HG02759 (cell line): ENCODE results near the gene GLB1L.
A peak's percentile ranks its signal among the peaks of the same experiment; 100 is the strongest.
"Not testable (repeated sequence)": the region's sequence is repeated elsewhere in the genome, so short reads cannot be mapped to it uniquely, and the experiment has no call there.

ENCODE experiments used
- ATAC-seq: cut with Tn5 transposase; IDR thresholded peaks from one replicate; pipeline ENCODE4 v1.9.1; 2021; ENCODE audit warnings: mild to moderate bottlenecking, moderate library complexity; ENCODE audit not compliant: unreplicated experiment

GLB1L gene

DNA sequence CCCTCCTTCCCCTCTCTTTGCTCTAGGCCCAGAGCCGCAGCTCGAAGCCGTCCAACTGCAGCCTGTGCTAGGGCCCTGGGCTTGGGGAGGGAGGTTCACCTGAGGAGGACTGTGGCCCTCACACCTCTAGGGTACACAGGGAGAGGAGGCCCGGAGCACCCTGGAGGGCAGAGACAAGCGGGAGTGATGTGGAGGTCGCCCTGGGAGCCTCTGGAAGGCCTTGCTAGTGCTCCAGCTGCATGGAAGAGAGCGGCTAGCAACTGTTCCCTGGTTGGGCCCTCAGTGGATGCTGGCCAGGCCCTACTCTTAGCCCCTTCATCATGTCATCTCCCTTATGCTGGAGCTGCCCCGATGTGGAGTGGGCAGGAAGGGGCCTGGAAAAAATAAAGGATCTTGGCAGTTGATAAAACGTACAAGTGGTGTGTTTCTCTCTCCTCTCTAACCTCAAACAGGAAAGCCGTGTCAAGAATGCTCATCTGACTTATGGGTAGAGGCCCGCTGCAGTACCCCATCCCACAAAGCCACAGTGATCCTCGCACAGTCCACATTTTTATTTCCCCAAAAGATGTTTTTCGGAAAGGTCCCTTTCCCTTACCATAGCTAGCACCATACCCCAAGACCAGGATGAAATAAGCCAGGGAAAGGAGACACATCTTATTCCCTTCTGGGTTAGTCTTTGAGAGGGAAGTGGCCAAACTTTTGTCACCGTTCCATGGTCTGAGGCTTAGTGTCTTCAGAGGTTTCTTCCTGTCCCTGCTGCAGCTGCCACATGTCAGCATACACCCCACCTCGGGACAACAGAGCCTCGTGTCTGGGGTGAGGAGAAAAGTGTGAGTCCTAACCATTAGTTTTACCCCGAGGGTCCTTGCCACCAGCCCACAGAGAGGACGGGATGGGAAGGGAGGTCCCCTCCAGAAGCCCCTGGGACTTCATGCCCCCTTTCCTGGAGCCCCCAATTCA, 35.7 kb downstream of the GLB1L start:
- ATAC-seq, result no peak

DNA sequence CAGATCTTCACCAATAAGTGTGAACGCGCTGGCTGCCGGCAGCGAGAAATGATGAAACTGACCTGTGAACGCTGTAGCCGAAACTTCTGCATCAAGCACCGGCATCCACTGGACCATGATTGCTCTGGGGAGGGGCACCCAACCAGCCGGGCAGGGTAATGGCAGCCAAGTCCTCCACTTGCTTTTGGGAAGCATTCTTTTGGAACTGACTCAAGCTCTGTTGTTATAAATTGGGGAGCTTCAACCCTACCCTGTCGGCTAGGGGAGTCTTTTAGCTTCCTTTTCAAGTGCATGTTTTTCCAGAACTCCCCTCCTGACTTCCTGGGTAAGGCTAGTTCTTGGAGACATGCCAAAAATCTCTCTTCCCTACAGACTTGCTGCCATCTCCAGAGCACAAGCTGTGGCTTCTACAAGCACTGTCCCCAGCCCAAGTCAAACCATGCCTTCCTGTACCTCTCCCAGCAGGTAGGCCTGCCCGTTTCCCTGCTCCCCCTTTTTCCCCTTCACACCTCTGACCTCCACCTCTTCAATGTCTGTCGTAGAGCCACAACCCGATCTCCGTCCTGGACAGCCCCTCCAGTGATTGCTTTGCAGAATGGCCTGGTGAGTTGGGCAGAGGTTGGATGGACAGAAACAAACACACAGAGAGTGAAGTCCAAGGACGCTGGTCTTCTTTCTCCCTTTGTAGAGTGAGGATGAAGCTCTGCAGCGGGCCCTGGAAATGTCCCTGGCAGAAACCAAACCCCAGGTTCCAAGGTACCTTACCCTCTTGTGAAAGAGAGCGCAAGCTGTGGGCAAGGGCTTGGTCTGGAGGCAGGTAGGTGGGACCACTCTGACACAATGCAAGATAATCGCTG, 37.1 kb downstream of the GLB1L start:
- ATAC-seq, result no peak

DNA sequence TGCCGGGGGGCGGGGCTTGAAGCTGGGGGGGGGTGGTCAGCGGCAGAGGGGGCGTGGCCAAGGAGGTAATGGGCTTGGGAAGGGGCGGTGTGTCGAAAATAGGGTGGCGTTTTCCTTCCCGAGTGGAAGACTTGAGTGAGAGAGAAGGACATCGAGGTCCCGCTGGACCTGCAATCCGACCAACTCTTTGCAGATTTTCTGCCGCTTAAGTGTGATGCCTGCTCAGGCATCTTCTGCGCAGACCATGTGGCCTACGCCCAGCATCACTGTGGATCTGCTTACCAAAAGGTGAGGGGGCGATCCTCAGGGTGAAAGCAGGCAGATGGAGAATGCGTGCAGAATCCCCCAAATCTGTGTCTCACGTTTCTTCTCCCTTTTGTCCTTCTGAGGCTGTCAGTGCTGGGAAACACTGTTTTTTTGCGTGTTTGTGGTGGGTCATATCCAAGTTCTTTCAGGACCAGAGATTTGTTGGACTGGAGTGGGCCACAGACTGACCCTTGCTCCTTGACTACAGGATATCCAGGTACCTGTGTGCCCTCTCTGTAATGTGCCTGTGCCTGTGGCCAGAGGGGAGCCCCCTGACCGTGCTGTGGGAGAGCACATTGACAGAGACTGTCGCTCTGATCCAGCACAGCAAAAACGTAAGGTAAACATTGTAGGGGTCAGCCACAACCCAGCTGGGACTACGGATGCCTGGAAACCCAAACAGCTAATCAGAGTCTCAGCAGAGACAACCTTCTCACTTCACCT, 37.9 kb downstream of the GLB1L start:
- ATAC-seq, result no peak

DNA sequence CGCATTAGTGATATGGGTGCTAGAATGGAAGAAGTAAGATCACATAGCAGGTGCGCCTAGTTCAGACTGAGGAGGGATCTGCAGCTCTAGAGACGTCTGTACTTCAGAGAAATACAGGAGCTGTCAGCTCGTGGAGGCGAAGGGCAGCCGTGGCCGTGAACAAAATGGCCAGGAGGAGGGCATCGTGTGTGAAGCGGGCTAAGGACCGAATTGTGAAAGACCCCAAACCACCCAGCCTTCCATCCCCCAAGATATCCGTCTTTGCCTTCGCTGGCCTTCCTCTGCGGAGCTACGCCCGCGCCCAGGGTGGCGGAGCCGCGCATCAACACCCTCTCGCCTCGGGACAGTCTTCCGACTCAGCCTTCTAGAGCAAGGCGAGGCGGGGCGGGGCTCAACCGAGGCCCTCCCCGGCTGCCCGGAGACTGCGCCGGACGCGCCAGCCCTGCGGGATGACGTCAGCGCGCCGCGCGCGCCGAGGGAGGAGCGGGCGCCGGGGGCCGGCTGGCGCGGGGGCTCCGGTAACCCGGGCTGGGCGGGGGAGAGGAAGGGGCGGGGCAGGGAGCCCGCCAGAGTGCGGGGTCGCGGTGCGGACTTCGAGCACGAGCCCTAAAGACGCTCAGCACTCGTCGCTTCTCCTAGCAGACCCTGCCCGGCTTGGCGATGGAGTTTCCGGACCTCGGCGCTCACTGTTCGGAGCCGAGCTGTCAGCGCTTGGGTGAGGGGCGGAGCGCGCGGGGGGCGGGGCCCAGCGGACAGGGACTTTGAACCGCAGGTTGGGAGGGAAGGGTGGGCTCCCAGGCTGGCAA, 38.7 kb downstream of the GLB1L start, which contains the start of gene ZFAND2B:
Gene ZFAND2B, plus strand, starts transcription at position 455 of the 806 bp plus-strand sequence. Its CDS starts 206 bp downstream, at position 661.
- ATAC-seq, result peak; percentile 98

DNA sequence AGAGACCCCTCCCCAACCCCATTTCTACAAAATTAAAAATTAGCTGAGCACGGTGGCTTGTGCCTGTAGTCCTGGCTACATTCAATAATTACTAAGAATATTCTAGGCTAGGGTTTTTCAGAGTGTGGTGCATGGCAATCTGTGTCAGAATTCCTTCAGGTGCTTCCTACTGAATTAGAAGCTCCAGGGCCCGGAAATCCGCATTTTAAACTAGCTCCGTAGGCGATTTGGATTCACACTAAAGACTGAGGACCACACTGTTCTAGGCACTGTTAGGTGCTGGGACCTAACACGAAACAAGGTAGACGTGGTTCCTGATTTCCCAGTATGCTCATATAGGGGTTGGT, 39.3 kb downstream of the GLB1L start:
- ATAC-seq, result no peak

DNA sequence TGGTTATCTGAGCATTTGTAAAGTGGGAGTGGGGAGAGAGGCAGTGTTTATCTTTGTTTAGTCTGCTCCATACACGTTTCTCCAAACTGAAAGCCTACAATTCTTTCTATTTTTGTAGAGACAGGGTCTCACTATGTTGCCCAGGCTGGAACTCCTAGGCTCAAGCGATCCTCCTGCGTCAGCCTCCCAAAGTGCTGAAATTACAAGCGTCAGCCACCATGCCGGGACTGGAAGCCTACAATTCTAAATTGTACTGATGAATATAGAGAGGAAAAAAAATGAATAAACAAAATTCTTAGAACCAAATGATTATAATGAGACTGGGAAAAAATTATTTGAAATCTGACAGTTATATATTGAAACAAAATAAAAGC, 40.1 kb downstream of the GLB1L start:
- no peak for ATAC-seq

DNA sequence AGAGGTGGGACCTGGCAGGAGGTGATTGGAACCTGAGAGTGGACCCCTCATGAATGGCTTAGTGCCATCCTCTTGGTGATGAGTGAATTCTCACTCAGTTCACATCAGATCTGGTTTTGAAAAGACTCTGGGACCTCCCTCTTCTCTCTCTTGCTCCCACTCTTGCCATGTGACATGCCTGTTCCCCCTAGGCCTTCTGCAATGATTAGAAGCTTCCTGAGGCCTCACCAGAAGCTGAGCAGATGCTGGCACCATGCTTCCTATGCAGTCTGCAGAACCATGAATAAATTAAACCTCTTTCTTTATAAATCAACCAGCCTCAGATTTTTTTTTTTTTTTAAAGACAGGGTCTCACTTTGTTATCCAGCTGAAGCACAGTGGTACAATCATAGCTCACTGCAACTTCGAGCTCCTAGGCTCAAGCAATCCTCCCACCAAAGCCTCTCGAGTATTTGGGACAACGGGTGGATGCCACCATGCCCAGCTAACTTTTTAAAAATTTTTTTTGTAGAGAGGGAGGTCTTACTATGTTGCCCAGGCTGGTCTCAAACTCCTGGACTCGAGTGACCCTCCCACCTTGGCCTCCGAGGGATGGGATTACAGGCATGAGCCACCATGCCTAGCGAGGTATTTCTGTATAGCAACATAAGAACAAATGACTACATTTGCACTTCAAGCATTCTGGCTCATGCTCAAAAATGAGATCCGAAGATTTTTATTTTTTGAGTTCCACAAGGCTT, 40.6 kb downstream of the GLB1L start:
- no peak for ATAC-seq

DNA sequence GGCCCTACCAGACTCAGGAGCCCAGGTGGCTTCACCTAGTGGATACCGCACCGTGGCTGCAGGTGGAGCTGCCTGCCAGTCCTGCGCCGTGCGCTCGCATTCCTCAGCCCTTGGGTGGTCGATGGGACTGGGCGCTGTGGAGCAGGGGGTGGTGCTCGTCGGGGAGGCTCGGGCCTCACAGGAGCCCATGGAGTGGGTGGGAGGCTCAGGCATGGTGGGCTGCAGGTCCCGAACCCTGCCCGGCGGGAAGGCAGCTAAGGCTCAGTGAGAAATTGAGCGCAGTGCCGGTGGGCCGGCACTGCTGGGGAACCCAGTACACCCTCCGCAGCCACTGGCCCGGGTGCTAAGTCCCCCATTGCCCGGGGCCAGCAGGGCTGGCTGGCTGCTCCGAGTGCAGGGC, 43.9 kb downstream of the GLB1L start:
- not testable (repeated sequence) for ATAC-seq

DNA sequence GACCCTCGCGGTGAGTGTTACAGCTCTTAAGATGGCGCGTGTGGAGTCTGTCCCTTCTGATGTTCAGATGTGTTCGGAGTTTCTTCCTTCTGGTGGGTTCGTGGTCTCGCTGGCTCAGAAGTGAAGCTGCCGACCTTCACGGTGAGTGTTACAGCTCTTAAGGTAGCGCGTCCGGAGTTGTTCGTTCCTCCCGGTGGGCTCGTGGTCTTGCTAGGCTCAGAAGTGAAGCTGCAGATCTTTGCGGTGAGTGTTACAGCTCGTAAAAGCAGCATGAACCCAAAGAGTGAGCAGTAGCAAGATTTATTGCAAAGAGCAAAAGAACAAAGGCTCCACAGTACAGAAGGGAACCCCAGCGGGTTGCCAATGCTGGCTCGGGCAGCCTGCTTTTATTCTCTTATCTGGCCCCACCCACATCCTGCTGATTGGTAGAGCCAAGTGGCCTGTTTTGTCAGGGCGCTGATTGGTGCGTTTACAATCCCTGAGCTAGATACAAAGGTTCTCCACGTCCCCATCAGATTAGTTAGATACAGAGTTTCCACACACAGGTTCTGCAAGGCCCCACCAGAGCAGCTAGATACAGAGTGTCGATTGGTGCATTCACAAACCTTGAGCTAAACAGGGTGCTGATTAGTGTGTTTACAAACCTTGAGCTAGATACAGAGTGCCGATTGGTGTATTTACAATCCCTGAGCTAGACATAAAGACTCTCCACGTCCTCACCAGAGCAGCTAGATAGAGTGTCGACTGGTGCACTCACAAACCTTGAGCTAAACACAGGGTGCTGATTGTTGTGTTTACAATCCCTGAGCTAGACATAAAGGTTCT, 44.5 kb downstream of the GLB1L start:
- not testable (repeated sequence) for ATAC-seq

DNA sequence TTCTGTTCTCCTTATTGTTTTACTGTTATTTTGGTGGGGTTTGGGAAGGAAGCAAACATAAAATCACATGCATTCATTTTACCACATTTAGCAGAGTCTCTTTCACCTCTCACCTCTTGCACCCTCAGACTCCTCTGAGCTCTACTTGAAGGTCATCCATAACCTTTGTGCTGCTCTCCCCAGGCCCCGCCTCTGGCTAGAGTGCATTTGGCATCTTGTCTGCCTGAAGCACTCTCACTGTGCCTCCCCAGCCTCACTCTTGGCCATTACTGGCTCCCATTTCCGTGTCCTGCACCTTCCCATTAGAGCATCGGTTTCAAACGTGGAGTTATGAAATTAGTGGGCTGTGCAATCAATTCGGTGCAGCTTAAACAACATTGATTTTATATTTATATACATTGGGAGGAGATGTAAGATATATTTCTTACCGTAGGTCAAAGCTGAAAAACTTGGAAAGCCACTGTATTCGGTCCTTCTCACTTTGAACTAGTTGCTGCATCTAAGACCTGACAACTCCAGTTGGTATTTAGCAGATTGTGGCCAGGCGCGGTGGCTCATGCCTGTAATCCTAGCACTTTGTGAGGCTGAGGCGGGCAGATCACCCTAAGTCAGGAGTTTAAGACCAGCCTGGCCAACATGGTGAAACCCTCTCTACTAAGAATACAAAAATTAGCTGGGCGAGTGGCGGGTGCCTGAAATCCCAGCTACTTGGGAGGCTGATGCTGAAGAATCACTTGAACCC, 45.6 kb downstream of the GLB1L start:
- ATAC-seq, result no peak

DNA sequence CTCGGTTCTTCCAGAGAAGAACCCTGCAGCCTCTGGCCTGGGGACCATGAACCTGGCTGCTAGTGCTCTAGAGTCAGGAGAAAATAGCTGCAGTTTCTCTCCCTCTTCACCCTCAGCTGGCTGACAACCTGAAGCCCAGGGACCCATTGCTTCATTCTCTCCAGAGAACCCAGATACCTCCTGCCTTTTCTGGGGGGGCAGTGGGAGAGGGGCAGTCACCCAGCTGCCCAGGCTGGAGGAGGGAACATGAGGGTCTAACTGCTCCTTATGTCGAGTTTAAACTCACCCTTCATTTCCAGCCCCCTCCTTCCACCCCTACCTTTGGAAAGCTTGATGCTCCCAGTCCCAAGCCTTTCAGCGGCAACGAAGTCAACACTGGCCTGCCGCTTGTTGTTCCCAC, 46.3 kb downstream of the GLB1L start:
- no peak for ATAC-seq

DNA sequence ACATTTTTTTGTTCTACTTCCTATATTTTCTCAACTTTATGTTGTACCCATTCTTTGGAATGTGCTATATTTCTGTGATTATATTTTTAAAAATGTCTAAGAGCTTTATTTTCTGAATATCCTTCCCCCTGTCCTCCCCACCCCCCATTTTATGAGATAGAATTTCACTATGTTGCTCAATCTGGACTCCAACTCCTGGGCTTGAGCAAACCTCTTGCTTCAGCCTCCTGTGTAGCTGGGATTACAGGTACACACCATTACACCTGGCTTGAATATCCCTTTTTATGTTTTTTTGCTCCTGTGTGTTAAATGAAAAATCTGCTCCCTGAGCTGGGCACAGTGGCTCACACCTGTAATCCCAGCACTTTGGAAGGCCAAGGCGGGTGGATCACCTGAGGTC, 47.9 kb downstream of the GLB1L start:
- no peak for ATAC-seq

DNA sequence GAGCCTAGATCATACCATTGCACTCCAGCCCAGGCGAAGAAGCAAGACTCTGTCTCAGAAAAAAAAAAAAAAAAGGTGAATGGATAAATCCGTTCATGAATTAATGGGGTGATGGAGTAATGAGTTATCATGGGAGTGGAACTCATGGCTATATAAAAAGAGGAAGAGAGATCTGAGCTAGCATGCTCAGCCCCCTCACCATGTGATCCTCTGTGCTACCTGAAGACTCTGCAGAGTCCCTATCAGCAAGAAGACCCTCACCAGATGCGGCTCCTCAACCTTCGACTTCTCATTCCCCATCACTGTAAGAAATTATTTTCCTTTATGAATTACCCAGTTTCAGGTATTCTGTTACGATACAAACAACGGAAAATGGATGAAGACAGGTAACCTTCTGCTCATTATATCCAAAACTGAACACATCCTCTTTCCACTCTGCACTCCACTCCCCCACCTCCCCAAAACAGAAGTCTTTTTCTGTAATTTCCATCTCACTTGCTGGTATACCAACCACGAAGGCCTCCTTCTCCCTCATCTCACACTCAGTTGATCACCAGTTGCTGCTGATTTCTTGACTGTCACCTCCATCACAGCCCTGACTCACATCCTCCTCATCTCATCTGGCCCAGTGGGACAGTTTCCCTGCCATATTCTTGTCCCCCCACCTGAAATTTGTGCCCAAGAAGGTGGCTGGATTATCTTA, 58.3 kb downstream of the GLB1L start:
- no peak for ATAC-seq
